ENCODE data around the gene TNFAIP1. TPM values are rescaled to one million over a fixed set of nuclear protein-coding genes. Genes with fewer than 3 reads are reported as not detected.
"Not testable (repeated sequence)": the region's sequence is repeated elsewhere in the genome, so short reads cannot be mapped to it uniquely, and the experiment has no call there.

The TNFAIP1 gene
- total and polyA plus RNA-seq, 4 donors: 17.7 to 59.6 (median 35.9) TPM

- H3K27me3 ChIP-seq (ENCODE audit: control insufficient read depth in 3 of 3, insufficient read depth in 3 of 3, low read length in 2 of 3): no peaks in the 10 kb centered on the region
- DNase-seq (peak in 2 of 3 donors; percentile 13 to 46), ATAC-seq (ENCODE audit: insufficient read depth, low FRiP score) (no peak)
- peak overlapping the region; percentile 56 to 61 for H3K27ac ChIP-seq (ENCODE audit: low read depth in 1 of 2, low read length in 1 of 2)
- H3K4me3 ChIP-seq: no peak overlapping the region
- 59 to 77% methylated on average over 5 of the region's 5 CpGs for WGBS, 2 donors
- H3K9ac ChIP-seq (ENCODE audit: insufficient read depth in 1 of 2, low read length in 2 of 2): no peak overlapping the region
- TF ChIP-seq CTCF (IDR thresholded peaks at IDR 0.05; ENCODE audit: control extremely low read depth, extremely low read depth): no peak
- H3K9me3 ChIP-seq (ENCODE audit: control insufficient read depth in 4 of 4, insufficient read depth in 3 of 4, low read length in 3 of 4): no peaks in the 10 kb centered on the region
- H3K4me1 ChIP-seq (ENCODE audit: control insufficient read depth in 5 of 5, insufficient read depth in 5 of 5, low read length in 5 of 5): peaks cover 4 to 24% (median 6%) of the 10 kb centered on the region in 5 donors
- peaks cover 12 to 35% (median 27%) of the 10 kb centered on the region in 4 donors for H3K36me3 ChIP-seq (ENCODE audit: control insufficient read depth in 4 of 4, insufficient read depth in 4 of 4, low read length in 4 of 4)
These were observed 2.7 kb downstream of the TNFAIP1 start for GRCh38 chr17:28338056-28338768.

- not testable (repeated sequence) for H3K27me3 ChIP-seq (ENCODE audit: control insufficient read depth in 3 of 3, insufficient read depth in 3 of 3, low read length in 2 of 3); H3K9me3 ChIP-seq (ENCODE audit: control insufficient read depth in 4 of 4, insufficient read depth in 3 of 4, low read length in 3 of 4); H3K4me3 ChIP-seq; DNase-seq; H3K9ac ChIP-seq (ENCODE audit: insufficient read depth in 1 of 2, low read length in 2 of 2); ATAC-seq (ENCODE audit: insufficient read depth, low FRiP score)
- WGBS, 2 donors: 86 to 93% methylated on average over 8 of the region's 8 CpGs
- Histone ChIP-seq H3K36me3 (ENCODE audit: control insufficient read depth in 4 of 4, insufficient read depth in 4 of 4, low read length in 4 of 4) (peaks cover 14 to 41% (median 31%) of the 10 kb centered on the region in 4 donors), H3K4me1 (ENCODE audit: control insufficient read depth in 5 of 5, insufficient read depth in 5 of 5, low read length in 5 of 5) (peaks cover 4 to 24% (median 6%) of the 10 kb centered on the region in 5 donors), H3K27ac (ENCODE audit: low read depth in 1 of 2, low read length in 1 of 2) (peak overlapping the region; percentile 54 to 61)
These were observed 3.2 kb downstream of the TNFAIP1 start for GRCh38 chr17:28338769-28339212.

GRCh38 chr17:28339431-28339830, 3.9 kb downstream of the TNFAIP1 start:
- Histone ChIP-seq H3K9me3 (ENCODE audit: control insufficient read depth in 4 of 4, insufficient read depth in 3 of 4, low read length in 3 of 4) (no peaks in the 10 kb centered on the region), H3K4me3 (no peak overlapping the region), H3K27ac (ENCODE audit: low read depth in 1 of 2, low read length in 1 of 2) (peak overlapping the region in 1 of 2 donors; percentile 20), H3K4me1 (ENCODE audit: control insufficient read depth in 5 of 5, insufficient read depth in 5 of 5, low read length in 5 of 5) (peaks cover 4 to 18% (median 6%) of the 10 kb centered on the region in 5 donors), H3K27me3 (ENCODE audit: control insufficient read depth in 3 of 3, insufficient read depth in 3 of 3, low read length in 2 of 3) (no peaks in the 10 kb centered on the region), H3K9ac (ENCODE audit: insufficient read depth in 1 of 2, low read length in 2 of 2) (no peak overlapping the region), H3K36me3 (ENCODE audit: control insufficient read depth in 4 of 4, insufficient read depth in 4 of 4, low read length in 4 of 4) (peaks cover 14 to 47% (median 32%) of the 10 kb centered on the region in 4 donors)
- TF ChIP-seq CTCF (IDR thresholded peaks at IDR 0.05; ENCODE audit: control extremely low read depth, extremely low read depth): no peak
- DNase-seq (no peak), ATAC-seq (ENCODE audit: insufficient read depth, low FRiP score) (no peak)
- WGBS, 2 donors: 93 to 95% methylated on average over 15 of the region's 15 CpGs

GRCh38 chr17:28340374-28340773, 4.8 kb downstream of the TNFAIP1 start:
- Histone ChIP-seq H3K27me3 (ENCODE audit: control insufficient read depth in 3 of 3, insufficient read depth in 3 of 3, low read length in 2 of 3) (no peaks in the 10 kb centered on the region), H3K36me3 (ENCODE audit: control insufficient read depth in 4 of 4, insufficient read depth in 4 of 4, low read length in 4 of 4) (peaks cover 14 to 54% (median 39%) of the 10 kb centered on the region in 4 donors), H3K9ac (ENCODE audit: insufficient read depth in 1 of 2, low read length in 2 of 2) (no peak overlapping the region), H3K4me3 (no peak overlapping the region), H3K4me1 (ENCODE audit: control insufficient read depth in 5 of 5, insufficient read depth in 5 of 5, low read length in 5 of 5) (peaks cover 5 to 13% (median 6%) of the 10 kb centered on the region in 5 donors), H3K9me3 (ENCODE audit: control insufficient read depth in 4 of 4, insufficient read depth in 3 of 4, low read length in 3 of 4) (no peaks in the 10 kb centered on the region), H3K27ac (ENCODE audit: low read depth in 1 of 2, low read length in 1 of 2) (no peak overlapping the region)
- no peak for TF ChIP-seq CTCF (IDR thresholded peaks at IDR 0.05; ENCODE audit: control extremely low read depth, extremely low read depth)
- WGBS, 2 donors: 89 to 97% methylated on average over 6 of the region's 6 CpGs
- DNase-seq (no peak), ATAC-seq (ENCODE audit: insufficient read depth, low FRiP score) (no peak)

Measured in lung (tissue), 12 donors.